ENCODE measurements around the gene TSC22D2. TPM values are rescaled to one million over a fixed set of nuclear protein-coding genes. Genes with fewer than 3 reads are reported as not detected.
A peak's percentile ranks its signal among the peaks of the same experiment; 100 is the strongest.

The TSC22D2 gene
- total and polyA plus RNA-seq, 8 donors = 5.9 to 12.2 (median 7.8) TPM

- WGBS, 2 donors = 58 to 64% methylated on average over 3 of the region's 3 CpGs
- ATAC-seq = peak in 3 of 4 donors; percentile 21 to 35 (median 25)
- H3K27ac ChIP-seq = no peak overlapping the region
Measured at GRCh38 chr3:150421799-150422548, 13.9 kb downstream of the TSC22D2 start.

GRCh38 chr3:150422907-150423306 is 14.8 kb downstream of the TSC22D2 start:
- TF ChIP-seq CTCF (IDR thresholded peaks at IDR 0.05) = no peak
- Histone ChIP-seq H3K4me1 (peaks cover 15 to 37% (median 22%) of the 10 kb centered on the region in 3 donors), H3K27ac (no peak overlapping the region), H3K27me3 (no peaks in the 10 kb centered on the region), H3K4me3 (no peak overlapping the region), H3K9me3 (no peaks in the 10 kb centered on the region), H3K36me3 (no peaks in the 10 kb centered on the region)
- ATAC-seq (no peak), DNase-seq (no peak), FAIRE-seq (no peak)
- 83 to 87% methylated on average over 4 of the region's 4 CpGs for WGBS, 2 donors
- intact Hi-C loops (cut with DNase I) = no loop called here

More at GRCh38 chr3:150421799-150422548, 13.9 kb downstream of the TSC22D2 start:
- DNase-seq (no peak), FAIRE-seq (no peak)
- intact Hi-C loops (cut with DNase I) = no loop called here
- Histone ChIP-seq H3K4me1 (peaks cover 15 to 37% (median 23%) of the 10 kb centered on the region in 3 donors), H3K27me3 (no peaks in the 10 kb centered on the region), H3K4me3 (no peak overlapping the region), H3K9me3 (no peaks in the 10 kb centered on the region), H3K36me3 (no peaks in the 10 kb centered on the region)
- TF ChIP-seq CTCF (IDR thresholded peaks at IDR 0.05) = no peak

- DNase-seq = no peak
- Histone ChIP-seq H3K27ac (no peak overlapping the region), H3K36me3 (no peaks in the 10 kb centered on the region), H3K27me3 (no peaks in the 10 kb centered on the region), H3K4me1 (peaks cover 15 to 30% (median 21%) of the 10 kb centered on the region in 3 donors), H3K4me3 (no peak overlapping the region), H3K9me3 (no peaks in the 10 kb centered on the region)
- TF ChIP-seq CTCF (IDR thresholded peaks at IDR 0.05) = no peak
- 47 to 49% methylated on average over 4 of the region's 4 CpGs for WGBS, 2 donors
- no peak for ATAC-seq
- no peak for FAIRE-seq
- intact Hi-C loops (cut with DNase I) = no loop called here
Measured at GRCh38 chr3:150423761-150424160, 15.7 kb downstream of the TSC22D2 start.

- TF ChIP-seq CTCF (IDR thresholded peaks at IDR 0.05) = no peak
- no peaks in the 10 kb centered on the region for H3K27me3 ChIP-seq
- no peak for ATAC-seq
Measured at GRCh38 chr3:150426292-150426691, 18.2 kb downstream of the TSC22D2 start.

GRCh38 chr3:150428562-150428961 is 20.5 kb downstream of the TSC22D2 start:
- Histone ChIP-seq H3K36me3 (no peaks in the 10 kb centered on the region), H3K4me3 (no peak overlapping the region), H3K27me3 (no peaks in the 10 kb centered on the region), H3K27ac (no peak overlapping the region), H3K9me3 (no peaks in the 10 kb centered on the region), H3K4me1 (peaks cover 0 to 7% (median 5%) of the 10 kb centered on the region in 3 donors)
- no peak for FAIRE-seq
- intact Hi-C loops (cut with DNase I) = no loop called here
- 87 to 88% methylated on average over 1 of the region's 1 CpG for WGBS, 2 donors
- no peak for ATAC-seq
- no peak for DNase-seq
- no peak for TF ChIP-seq CTCF (IDR thresholded peaks at IDR 0.05)

More at GRCh38 chr3:150426292-150426691, 18.2 kb downstream of the TSC22D2 start:
- Histone ChIP-seq H3K4me3 (no peak overlapping the region), H3K9me3 (no peaks in the 10 kb centered on the region), H3K36me3 (no peaks in the 10 kb centered on the region), H3K4me1 (peaks cover 5 to 13% (median 6%) of the 10 kb centered on the region in 3 donors), H3K27ac (no peak overlapping the region)
- FAIRE-seq = no peak
- no peak for DNase-seq
- intact Hi-C loops (cut with DNase I) = no loop called here
- WGBS, 2 donors = 91 to 95% methylated on average over 3 of the region's 3 CpGs
